Fibroblast of lung (primary cell): ENCODE measurements around the gene CNNM4.

Experiments
- CTCF ChIP-seq, 2 donors: IDR thresholded peaks in 1 of 2; conservative IDR thresholded peaks in 1 of 2; 1 replicate in 1 of 2; 2 replicates in 1 of 2; pipeline ENCODE4 v1.5.1; 2011 to 2012; ENCODE audit warnings: low read length in 2 of 2, control low read depth in 1 of 2, inconsistent platforms in 1 of 2, low read depth in 1 of 2, mild to moderate bottlenecking in 1 of 2
- EZH2 ChIP-seq: IDR thresholded peaks from 2 replicates; pipeline ENCODE4 v1.5.1; 2012; ENCODE audit warnings: low read length, control low read depth, mild to moderate bottlenecking; ENCODE audit errors: missing control alignments

- TF ChIP-seq CTCF (conservative IDR thresholded peaks at IDR 0.05 in 1 of 2, IDR thresholded peaks at IDR 0.05 in 1 of 2; ENCODE audit: low read depth in 1 of 2, low read length in 2 of 2) = no peak
- no peak for TF ChIP-seq EZH2
These were observed 6.9 kb upstream of the CNNM4 start for GRCh38 chr2:96753661-96754282.
